GM12878 (cell line): Measurements from ENCODE around the gene ZNF213.

ENCODE experiments used
- CTCF ChIP-seq, 3 experiments: IDR thresholded peaks in 2 of 3; conservative IDR thresholded peaks in 1 of 3; 2 replicates each; pipeline ENCODE4 v1.5.1; 2011; ENCODE audit warnings: low read depth in 3 of 3, low read length in 3 of 3, mild to moderate bottlenecking in 3 of 3, control low read depth in 2 of 3, moderate library complexity in 2 of 3, inconsistent platforms in 1 of 3, mixed read lengths in 1 of 3; ENCODE audit not compliant: control insufficient read depth in 2 of 3, insufficient read depth in 1 of 3; ENCODE audit errors: extremely low read depth in 1 of 3
- EGR1 ChIP-seq, 2 experiments: IDR thresholded peaks; 1 replicate in 1 of 2; 2 replicates in 1 of 2; pipeline ENCODE4 v1.6.1; 2011 to 2012; ENCODE audit warnings: low read depth in 2 of 2, low read length in 2 of 2, borderline replicate concordance in 1 of 2, mild to moderate bottlenecking in 1 of 2, moderate library complexity in 1 of 2
- HCFC1 ChIP-seq: fragments of 150-350 bp; IDR thresholded peaks from 2 replicates; pipeline ENCODE4 v1.6.1; 2014; ENCODE audit warnings: low read length
- MTA3 ChIP-seq: IDR thresholded peaks from 2 replicates; pipeline ENCODE4 v1.6.1; 2012; ENCODE audit warnings: low read length, inconsistent platforms, borderline replicate concordance
- POLR2A ChIP-seq: IDR thresholded peaks from 2 replicates; pipeline ENCODE4 v1.6.1; 2011; ENCODE audit warnings: low read depth, mild to moderate bottlenecking, low read length
- POLR2AphosphoS5 ChIP-seq: IDR thresholded peaks from 2 replicates; pipeline ENCODE4 v1.6.1; 2011; ENCODE audit warnings: mild to moderate bottlenecking, low read length, inconsistent platforms
- RAD21 ChIP-seq: IDR thresholded peaks from 2 replicates; pipeline ENCODE4 v1.6.1; 2011; ENCODE audit warnings: mild to moderate bottlenecking, low read depth, low read length, moderate library complexity; ENCODE audit not compliant: insufficient read depth
- TAF1 ChIP-seq: IDR thresholded peaks from 2 replicates; pipeline ENCODE4 v1.6.1; 2011; ENCODE audit warnings: mild to moderate bottlenecking, low read depth, low read length, borderline replicate concordance
- TCF12 ChIP-seq: IDR thresholded peaks from 2 replicates; pipeline ENCODE4 v1.6.1; 2011; ENCODE audit warnings: low read depth, mild to moderate bottlenecking, low read length
- YY1 ChIP-seq: IDR thresholded peaks from 2 replicates; pipeline ENCODE4 v1.6.1; 2011; ENCODE audit warnings: low read depth, mild to moderate bottlenecking, low read length

GRCh38 chr16:3190949-3191353 lies 56.1 kb downstream of the ZNF213 start:
- TF ChIP-seq TCF12: no peak
- TF ChIP-seq TAF1: no peak
- TF ChIP-seq POLR2AphosphoS5: no peak
- TF ChIP-seq EGR1 (IDR thresholded peaks at IDR 0.05; ENCODE audit: borderline replicate concordance in 1 of 2, low read depth in 2 of 2, low read length in 2 of 2): no peak
- no peak for TF ChIP-seq CTCF (IDR thresholded peaks at IDR 0.05 in 2 of 3, conservative IDR thresholded peaks at IDR 0.05 in 1 of 3; ENCODE audit: control insufficient read depth in 2 of 3, extremely low read depth in 1 of 3, insufficient read depth in 1 of 3, low read depth in 3 of 3, low read length in 3 of 3)
- TF ChIP-seq YY1: no peak
- no peak for TF ChIP-seq HCFC1
- TF ChIP-seq POLR2A: no peak
- TF ChIP-seq RAD21: no peak
- TF ChIP-seq MTA3: no peak
